Activated CD4-positive, alpha-beta T cell treated with anti-CD3 and anti-CD28 coated beads, Interleukin-2, Interleukin-6, amounts not matched to agents 100 ng/mL and 50 ng/mL, durations not matched to agents 16 hours and 8 hours (primary cell): ENCODE measurements around the gene ATXN2L.
A peak's percentile ranks its signal among the peaks of the same experiment; 100 is the strongest.
"Not testable (repeated sequence)": the region's sequence is repeated elsewhere in the genome, so short reads cannot be mapped to it uniquely, and the experiment has no call there.

Source experiments
- DNase-seq: peaks from one replicate; pipeline ENCODE4 v3.0.0-alpha.2; 2020

ATXN2L gene, protein sequence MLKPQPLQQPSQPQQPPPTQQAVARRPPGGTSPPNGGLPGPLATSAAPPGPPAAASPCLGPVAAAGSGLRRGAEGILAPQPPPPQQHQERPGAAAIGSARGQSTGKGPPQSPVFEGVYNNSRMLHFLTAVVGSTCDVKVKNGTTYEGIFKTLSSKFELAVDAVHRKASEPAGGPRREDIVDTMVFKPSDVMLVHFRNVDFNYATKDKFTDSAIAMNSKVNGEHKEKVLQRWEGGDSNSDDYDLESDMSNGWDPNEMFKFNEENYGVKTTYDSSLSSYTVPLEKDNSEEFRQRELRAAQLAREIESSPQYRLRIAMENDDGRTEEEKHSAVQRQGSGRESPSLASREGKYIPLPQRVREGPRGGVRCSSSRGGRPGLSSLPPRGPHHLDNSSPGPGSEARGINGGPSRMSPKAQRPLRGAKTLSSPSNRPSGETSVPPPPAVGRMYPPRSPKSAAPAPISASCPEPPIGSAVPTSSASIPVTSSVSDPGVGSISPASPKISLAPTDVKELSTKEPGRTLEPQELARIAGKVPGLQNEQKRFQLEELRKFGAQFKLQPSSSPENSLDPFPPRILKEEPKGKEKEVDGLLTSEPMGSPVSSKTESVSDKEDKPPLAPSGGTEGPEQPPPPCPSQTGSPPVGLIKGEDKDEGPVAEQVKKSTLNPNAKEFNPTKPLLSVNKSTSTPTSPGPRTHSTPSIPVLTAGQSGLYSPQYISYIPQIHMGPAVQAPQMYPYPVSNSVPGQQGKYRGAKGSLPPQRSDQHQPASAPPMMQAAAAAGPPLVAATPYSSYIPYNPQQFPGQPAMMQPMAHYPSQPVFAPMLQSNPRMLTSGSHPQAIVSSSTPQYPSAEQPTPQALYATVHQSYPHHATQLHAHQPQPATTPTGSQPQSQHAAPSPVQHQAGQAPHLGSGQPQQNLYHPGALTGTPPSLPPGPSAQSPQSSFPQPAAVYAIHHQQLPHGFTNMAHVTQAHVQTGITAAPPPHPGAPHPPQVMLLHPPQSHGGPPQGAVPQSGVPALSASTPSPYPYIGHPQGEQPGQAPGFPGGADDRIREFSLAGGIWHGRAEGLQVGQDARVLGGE

DNA sequence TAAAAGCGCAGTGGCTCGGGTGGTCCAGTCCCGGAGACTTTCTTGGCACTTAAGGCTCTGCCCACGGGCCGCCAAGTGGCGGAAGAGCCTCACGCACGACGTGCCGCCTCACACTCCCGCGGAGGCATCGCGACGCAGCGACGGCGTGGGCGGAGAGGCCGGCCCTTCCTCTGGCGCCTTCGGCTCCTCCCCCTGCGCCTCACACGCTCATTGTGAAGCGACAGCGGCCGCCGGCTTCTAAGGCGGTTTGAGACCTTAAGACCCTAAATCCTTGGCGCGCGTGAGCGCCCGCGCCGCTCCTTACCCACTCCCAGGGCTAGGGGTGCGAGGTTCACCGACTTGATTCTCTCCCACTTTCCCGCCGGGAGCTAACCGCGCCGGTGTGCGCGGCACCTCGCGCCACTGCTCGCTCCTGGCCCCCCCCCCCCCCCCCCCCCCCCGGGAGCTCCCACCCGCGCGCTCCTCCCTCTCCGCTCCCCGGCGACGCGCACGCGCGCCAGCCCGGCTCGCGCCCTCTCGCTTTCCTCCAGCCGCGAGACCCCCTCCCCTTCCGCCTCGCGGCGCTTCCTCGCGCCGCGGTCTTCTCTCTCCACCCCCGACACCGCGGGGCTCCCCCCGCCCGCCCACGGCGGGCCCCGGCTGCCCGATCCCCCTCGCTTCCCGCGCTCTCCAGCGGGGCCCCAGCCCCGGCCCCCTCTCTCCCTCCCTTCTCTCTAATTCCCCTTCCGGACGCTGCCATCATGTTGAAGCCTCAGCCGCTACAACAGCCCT lies at the start of gene ATXN2L:
TSS of gene ATXN2L (plus strand) at position 480 of the 771 bp plus-strand sequence. CDS start at position 741, 261 bp downstream.
- DNase-seq: peak; percentile 96

DNA sequence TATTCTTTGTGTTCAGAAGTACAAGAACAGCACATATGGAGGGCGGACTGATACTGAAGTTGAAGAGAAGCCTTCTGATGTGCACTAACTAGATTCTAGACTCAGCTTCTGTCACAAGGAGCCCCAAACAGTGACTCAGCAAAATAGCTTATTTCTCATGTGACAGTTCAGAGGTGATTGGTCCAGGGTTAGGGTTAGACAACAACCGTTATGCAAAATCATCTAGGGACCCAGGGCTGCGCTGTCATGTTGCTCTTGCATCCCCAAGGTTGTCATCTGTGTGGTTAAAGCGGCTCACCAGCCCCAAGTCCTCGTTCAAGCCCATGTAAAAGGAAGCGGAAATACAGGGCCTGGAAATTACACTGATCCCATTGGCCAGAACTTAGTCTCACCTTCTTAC lies 41.1 kb upstream of the ATXN2L start:
- not testable (repeated sequence) for DNase-seq

DNA sequence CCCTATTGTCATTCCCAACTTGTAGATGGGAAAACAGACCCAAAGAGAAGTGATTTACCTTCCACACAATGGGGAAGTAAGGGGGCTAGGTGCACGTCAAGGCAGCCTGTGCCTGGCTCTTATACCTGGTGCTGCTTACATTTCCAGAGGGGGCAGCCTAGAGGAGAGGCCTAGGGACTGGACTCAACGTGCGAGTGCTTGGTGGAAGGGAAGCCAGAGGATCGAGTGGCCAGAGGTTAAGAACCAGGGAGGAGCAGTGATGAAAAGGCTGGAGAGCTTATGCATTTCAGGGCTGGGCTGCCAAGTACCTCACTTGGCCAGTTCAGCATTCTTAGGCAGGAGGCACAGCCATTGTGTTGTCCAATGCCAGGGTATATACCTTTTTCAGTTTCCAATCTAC lies 40.4 kb upstream of the ATXN2L start:
- DNase-seq: not testable (repeated sequence)

DNA sequence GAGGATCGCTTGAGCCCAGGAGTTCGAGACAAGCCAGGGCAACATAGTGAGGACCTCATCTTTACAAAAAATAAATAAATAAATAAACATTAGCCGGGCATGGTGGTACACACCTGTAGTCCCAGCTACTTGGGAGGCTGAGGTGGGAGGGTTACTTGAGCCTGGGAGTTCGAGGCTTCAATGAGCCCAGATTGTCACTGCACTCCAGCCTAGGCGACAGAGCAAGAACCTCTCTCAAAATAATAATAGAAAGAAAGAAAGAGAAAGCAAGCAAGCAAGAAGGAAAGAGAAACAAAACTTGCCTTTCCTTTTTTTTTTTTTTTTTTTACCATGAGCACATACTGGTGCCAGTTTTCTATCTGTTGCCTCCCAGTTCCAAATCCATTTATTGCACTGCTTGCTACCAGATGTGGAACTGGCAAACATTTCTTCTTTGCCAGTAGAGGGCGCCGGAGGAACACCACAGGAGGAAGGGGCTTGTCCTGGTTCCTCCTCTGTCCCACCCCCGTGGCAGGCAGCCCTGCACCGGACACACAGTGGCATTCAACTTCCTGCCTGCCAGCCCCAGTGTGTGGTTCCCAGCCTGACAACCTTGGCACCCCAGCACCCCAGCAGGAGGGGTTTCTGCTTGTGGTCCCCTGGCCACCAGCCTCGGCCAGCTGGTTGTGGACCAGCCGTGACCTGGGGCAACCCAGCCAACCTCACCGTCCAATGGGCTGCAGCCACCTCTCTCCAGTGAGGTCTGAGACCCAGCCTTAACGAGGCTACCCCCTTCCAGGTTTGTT lies 20.4 kb upstream of the ATXN2L start:
- DNase-seq: peak; percentile 89

DNA sequence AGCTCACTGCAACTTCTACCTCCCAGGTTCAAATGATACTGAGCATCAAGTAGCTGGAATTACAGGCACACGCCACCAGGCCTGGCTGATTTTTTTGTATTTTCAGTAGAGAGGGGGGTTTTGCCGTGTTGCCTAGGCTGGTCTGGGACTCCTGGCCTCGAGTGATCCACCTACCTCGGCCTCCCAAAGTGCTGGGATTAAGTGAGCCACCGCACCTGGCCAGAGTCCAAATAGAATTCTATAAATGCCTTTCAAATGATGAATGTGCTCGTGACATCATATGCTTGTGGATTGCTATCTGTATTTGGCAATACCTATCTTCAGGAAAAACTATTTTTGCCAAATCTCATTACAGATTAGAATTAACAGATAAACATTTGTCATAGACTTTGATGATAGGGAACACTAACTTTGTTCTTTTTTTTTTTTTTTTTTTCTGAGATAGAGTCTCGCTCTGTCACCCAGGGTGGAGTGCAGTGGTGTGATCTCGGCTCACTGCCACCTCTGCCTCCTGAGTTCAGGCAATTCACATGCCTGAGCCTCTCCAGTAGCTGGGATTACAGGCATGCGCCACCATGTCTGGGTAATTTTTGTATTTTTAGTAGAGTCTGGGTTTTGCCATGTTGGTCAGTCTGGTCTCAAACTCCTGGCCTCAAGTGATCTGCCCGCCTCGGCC lies 15.2 kb upstream of the ATXN2L start:
- DNase-seq: not testable (repeated sequence)

DNA sequence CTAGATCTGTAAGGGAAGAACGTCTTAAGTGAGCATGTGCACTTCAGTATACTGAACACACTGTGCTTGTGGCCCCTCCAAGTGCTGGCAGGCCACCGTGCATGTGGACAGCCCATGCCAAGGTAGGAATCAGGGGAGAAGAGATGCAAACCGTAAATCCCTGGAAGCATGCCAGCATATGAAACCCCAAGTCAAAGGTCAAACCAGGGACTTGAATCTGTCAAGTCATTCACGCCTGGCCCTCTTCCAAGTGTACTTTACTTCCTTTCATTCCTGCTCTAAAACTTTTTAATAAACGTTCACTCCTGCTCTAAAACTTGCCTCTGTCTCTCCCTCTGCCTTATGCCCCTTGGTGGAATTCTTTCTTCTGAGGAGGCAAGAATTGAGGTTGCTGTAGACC lies 2.8 kb upstream of the ATXN2L start:
- no peak for DNase-seq

DNA sequence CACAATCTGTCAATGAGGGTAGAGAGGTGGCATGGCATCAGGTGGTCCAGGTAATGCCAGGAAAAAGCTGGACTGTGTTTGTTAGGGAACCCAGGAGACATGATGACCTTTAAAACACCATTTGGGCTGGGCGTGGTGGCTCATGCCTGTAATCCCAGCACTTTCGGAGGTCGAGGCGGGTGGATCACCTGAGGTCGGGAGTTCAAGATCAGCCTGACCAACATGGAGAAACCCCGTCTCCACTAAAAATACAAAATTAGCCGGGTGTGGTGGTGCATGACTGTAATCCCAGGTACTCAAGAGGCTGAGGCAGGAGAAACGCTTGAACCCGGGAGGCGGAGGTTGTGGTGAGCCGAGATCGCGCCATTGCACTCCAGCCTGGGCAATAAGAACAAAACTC lies 2.3 kb upstream of the ATXN2L start:
- not testable (repeated sequence) for DNase-seq

DNA sequence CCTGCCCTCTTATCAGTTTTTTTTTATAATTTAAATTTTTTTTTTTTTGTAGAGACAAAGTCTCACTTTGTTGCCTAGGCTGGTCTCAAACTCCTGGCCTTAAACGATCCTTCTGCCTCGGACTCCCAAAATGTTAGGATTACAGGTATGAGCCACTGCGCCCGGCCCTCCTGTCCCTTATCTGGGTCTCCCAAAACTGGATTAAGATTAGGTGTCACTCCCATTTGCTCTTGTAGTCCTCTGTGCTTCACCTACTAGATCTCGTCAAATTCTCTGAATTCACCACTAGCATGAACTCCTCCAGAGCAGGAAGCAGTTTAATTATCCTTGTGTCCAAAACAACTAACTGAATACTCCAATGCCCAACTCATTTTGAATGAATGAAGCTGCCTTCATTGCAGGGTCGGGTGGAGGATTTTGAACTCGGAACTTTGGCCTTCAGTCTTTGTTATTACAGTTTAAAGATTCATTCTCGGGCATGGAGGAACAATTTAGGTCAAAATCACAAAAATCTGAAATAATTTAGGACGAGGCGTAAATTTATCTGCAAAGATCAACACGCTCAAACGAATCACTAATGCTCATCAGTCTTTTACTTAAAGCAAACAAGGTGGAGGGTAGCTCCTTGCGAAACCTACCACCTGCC lies 802 bp upstream of the ATXN2L start:
- DNase-seq: no peak

DNA sequence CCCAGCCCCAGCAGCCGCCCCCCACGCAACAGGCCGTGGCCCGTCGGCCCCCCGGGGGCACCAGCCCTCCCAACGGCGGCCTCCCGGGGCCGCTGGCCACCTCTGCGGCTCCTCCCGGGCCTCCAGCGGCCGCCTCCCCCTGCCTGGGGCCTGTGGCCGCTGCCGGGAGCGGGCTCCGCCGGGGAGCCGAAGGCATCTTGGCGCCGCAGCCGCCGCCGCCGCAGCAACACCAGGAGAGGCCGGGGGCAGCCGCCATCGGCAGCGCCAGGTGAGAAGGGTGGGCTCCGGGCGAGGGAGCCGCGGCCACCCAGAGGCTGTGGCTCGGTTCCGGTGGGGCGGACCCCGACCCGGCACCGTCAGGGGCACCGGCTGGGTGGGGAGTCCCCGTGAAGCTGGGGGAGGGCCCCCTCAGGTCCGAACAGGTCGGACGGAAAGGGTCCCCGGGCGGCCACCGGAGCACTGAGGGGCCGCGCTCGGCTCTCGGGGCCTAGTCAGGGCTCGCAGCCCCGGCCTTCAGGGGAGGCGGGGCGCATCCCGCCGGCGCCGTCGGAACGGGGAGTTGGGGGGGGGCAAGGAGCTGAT lies 583 bp downstream of the ATXN2L start:
- no peak for DNase-seq

DNA sequence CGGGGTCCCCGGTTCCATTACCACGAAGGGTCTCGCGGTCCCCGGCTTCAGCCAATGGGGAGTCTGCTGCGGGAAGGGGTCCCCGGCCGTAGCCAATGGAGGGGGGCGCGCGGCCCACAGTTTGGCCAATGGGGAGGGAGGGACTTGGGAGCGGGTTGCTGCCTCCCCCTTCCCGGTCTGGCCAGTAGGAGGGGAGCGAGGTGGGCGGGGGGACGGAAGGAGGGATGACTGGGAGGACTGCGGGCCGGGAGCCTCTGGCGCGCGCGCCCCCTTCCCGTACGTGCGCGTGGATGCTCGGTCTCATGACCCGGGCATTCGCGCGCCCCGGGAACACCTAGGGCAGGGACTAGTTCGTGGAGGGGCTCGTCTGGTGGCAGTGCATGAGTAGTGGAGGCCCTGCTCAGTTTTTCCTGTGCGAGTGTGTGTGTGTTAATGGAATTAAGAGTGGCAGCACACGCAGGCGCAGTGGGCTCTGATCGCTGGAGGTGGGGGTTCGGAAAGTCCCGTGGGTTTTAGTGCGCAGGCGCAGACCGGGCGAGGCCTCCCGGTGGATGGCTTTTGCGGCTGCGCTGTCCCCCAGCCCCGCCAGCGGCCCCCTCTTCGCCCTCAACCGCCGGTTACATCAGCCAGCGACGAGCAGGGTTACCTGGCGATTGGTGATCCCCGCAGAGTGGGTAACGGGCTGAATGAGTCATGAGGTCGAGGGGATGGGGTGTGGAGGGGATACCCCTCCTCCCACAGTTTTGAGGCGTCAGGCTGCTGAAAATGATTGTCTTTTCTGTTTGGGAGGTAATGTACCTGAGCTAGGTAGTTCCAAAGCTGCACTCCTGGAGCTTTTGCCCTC lies 1.3 kb downstream of the ATXN2L start:
- DNase-seq: peak; percentile 99

DNA sequence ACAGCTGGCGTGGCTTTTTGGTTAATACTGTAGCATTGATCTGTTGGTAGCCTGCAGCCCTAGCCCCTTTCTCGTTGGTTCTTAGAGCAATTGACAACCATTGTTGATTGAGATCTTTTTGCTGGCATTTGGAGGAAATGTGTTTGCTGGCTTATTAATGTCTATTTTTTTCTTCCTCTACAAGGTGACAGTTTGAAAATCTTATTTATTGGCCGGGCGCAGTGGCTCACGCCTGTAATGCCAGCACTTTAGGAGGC lies 1.8 kb downstream of the ATXN2L start:
- DNase-seq: no peak

DNA sequence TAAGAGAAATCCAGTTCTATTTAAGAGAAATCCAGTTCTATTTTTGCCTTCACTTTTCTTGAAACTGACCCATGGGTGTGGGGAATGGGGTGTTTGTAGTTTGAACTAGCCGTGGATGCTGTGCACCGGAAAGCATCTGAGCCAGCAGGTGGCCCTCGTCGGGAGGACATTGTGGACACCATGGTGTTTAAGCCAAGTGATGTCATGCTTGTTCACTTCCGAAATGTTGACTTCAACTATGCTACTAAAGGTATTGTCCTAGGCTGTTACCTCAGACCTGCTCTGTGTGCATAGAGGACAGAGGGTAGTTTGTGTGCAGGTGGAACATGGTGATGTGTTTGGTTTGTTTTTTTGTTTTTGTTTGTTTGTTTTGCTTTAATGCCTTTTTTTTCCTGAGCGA lies 3.3 kb downstream of the ATXN2L start:
- no peak for DNase-seq

DNA sequence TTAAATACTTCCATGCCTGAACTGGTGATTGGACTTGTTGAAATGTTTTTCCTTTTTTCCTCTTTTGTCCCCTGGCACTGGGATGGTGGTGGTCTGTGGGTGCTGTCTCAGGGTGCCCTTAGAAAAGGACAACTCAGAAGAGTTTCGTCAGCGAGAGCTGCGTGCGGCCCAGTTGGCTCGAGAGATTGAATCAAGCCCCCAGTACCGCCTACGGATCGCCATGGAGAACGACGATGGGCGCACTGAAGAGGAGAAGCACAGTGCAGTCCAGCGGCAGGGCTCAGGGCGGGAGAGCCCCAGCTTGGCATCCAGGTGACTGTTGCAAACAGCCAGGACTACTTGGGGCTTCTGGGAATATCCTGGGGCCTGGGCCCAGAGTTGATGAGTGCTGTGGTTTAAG lies 6.9 kb downstream of the ATXN2L start:
- DNase-seq: no peak

DNA sequence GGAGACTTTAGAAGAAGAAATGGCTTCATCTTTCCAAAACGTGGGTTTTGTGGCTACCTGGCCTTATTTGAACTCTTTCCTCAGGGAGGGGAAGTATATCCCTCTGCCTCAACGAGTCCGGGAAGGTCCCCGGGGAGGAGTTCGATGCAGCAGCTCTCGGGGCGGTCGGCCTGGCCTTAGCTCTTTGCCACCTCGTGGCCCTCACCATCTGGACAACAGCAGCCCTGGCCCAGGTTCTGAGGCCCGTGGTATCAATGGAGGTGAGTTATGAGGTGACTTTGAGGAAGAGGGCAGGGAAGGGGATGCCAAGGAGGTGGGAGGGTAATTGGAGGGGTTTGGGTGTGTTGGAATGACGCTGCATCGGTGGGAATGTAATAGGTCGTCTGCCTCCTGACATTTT lies 7.7 kb downstream of the ATXN2L start:
- no peak for DNase-seq

DNA sequence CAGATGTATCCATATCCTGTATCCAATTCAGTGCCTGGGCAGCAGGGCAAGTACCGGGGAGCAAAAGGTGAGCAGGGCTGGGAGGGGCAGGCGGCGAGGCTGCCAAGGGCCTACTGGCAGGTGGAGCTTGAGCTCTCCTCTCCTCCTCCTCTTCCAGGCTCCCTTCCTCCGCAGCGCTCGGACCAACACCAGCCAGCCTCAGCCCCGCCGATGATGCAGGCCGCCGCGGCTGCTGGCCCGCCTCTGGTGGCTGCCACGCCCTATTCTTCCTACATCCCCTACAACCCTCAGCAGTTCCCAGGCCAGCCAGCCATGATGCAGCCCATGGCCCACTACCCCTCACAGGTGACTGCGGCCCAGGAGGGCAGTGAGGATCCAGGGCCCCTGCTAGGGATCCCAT lies 11.6 kb downstream of the ATXN2L start:
- no peak for DNase-seq

DNA sequence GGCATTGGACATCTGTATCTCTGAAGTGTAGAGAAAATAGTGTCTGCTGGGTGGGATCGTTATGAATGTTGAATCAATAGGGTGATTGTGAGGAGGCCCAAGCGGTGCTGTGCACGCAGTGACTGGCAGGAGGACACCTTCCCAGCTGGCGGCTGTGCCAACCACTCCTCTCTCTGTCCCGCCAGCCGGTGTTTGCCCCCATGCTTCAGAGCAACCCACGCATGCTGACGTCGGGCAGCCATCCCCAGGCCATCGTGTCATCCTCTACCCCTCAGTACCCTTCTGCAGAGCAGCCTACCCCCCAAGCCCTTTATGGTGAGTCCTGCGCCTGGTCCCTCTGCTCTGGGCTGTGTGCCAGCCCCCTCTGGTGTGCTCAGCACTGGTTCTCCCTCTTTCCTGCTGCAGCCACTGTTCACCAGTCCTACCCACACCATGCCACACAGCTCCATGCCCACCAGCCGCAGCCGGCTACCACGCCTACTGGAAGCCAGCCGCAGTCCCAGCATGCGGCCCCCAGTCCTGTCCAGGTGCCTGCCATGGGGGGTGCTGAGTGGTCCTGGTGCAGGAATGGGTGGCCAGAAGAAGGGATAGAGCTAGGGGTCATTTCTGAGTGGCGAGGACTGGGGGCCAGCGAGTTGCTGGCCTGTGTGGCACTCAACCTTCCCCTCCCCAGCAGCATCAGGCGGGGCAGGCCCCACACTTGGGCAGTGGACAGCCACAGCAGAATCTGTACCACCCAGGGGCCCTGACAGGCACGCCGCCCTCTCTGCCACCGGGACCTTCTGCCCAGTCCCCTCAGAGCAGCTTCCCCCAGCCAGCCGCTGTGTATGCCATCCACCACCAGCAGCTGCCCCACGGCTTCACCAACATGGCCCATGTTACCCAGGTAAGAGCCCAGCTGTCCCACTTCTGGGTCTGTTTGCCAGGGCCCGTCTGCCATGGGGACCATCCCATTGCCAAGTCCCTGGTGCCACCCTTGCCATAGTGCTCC lies 12.4 kb downstream of the ATXN2L start:
- no peak for DNase-seq

DNA sequence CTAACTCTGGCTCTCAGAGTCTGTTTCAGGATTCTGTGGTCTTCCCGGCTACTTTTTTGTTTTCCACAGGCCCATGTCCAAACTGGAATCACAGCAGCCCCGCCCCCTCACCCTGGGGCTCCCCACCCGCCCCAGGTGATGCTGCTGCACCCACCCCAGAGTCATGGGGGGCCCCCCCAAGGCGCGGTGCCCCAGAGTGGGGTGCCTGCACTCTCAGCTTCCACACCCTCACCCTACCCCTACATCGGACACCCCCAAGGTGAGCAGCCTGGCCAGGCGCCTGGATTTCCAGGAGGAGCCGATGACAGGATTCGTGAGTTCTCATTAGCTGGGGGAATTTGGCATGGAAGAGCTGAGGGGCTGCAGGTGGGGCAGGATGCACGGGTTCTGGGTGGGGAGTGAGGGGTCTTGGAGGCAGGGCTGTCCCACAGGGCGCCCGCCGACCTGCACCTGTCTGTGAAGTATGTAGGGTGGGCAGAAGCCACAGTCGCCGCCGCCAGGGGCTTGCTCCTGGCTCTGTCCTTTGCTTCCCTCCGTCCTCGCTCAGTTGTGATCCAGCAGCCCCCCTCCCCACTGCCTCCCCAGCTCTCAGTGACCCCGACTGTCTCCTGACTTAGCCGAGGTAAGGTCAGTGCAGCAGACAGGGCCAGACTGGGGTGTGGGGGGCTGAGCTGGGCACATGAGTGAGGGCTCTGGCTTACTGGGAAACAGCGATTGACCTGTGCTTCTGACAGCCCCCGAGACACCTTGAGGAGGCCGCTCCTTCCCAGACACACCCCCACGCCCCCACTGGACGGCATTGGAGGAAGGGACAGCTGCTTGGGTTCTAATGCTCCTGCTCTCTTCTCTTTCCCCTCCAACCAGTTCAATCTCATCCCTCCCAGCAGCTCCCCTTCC lies 13.3 kb downstream of the ATXN2L start:
- no peak for DNase-seq

DNA sequence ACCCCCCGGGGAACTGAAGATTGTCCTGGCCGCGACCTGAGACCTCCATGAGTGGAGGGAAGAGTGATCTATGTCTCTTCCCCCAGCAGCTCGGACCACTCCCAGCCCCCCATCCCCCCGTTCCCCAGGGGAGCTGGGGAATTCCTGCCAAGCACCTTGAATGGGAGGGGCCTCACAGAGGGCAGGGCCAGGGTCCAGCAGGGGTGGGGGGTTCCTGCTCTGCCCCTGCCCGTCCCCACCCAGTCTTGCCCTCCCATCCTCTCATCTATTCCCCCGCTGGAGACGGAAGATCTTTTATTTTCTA lies 13.9 kb downstream of the ATXN2L start:
- DNase-seq: no peak
